ENCODE measurements around the gene GP1BB. TPM values are rescaled to one million over a fixed set of nuclear protein-coding genes. Genes with fewer than 3 reads are reported as not detected.
A peak's percentile ranks its signal among the peaks of the same experiment; 100 is the strongest.
"Not testable (repeated sequence)": the region's sequence is repeated elsewhere in the genome, so short reads cannot be mapped to it uniquely, and the experiment has no call there.

The GP1BB gene
- total RNA-seq, 2 donors from 2014 or later: not detected

- peaks cover 16 to 36% of the 10 kb centered on the region in 2 donors for H3K27me3 Mint-ChIP-seq
- no peak overlapping the region for H3K27ac Mint-ChIP-seq
- ATAC-seq (no peak), DNase-seq (ENCODE audit: low spot score) (no peak)
- H3K36me3 Mint-ChIP-seq: no peaks in the 10 kb centered on the region
- no peak overlapping the region for H3K4me3 Mint-ChIP-seq
- H3K4me1 Mint-ChIP-seq (ENCODE audit: low read depth in 2 of 2): peaks cover 0 to 8% of the 10 kb centered on the region in 2 donors
- no peaks in the 10 kb centered on the region for H3K9me3 Mint-ChIP-seq
These were observed 1.8 kb upstream of the GP1BB start for GRCh38 chr22:19721330-19722177.

- no peaks in the 10 kb centered on the region for H3K36me3 Mint-ChIP-seq
- H3K4me3 Mint-ChIP-seq: no peak overlapping the region
- no peak for DNase-seq (ENCODE audit: low spot score)
- no peak for ATAC-seq
- no peaks in the 10 kb centered on the region for H3K9me3 Mint-ChIP-seq
- H3K27ac Mint-ChIP-seq: no peak overlapping the region
- H3K4me1 Mint-ChIP-seq (ENCODE audit: low read depth in 2 of 2): peaks cover 0 to 8% of the 10 kb centered on the region in 2 donors
- peaks cover 18 to 39% of the 10 kb centered on the region in 2 donors for H3K27me3 Mint-ChIP-seq
These were observed 959 bp upstream of the GP1BB start for GRCh38 chr22:19722178-19722981.

- Mint-ChIP-seq H3K27ac (no peak overlapping the region), H3K4me1 (ENCODE audit: low read depth in 2 of 2) (peaks cover 0 to 8% of the 10 kb centered on the region in 2 donors), H3K9me3 (no peaks in the 10 kb centered on the region), H3K27me3 (peaks cover 23 to 43% of the 10 kb centered on the region in 2 donors), H3K36me3 (no peaks in the 10 kb centered on the region), H3K4me3 (no peak overlapping the region)
- DNase-seq (ENCODE audit: low spot score) (no peak), ATAC-seq (no peak)
These were observed 432 bp upstream of the GP1BB start for GRCh38 chr22:19722982-19723231.

GRCh38 chr22:19723983-19724827, 866 bp downstream of the GP1BB start:
- Mint-ChIP-seq H3K4me1 (ENCODE audit: low read depth in 2 of 2) (peaks cover 0 to 8% of the 10 kb centered on the region in 2 donors), H3K4me3 (no peak overlapping the region), H3K27ac (no peak overlapping the region), H3K9me3 (no peaks in the 10 kb centered on the region), H3K27me3 (peaks cover 22 to 41% of the 10 kb centered on the region in 2 donors), H3K36me3 (no peaks in the 10 kb centered on the region)
- peak; percentile 43 to 63 for ATAC-seq
- no peak for DNase-seq (ENCODE audit: low spot score)

GRCh38 chr22:19724927-19725661, 1.8 kb downstream of the GP1BB start:
- peaks cover 0 to 5% of the 10 kb centered on the region in 2 donors for H3K4me1 Mint-ChIP-seq (ENCODE audit: low read depth in 2 of 2)
- peaks cover 17 to 33% of the 10 kb centered on the region in 2 donors for H3K27me3 Mint-ChIP-seq
- no peak overlapping the region for H3K27ac Mint-ChIP-seq
- H3K36me3 Mint-ChIP-seq: no peaks in the 10 kb centered on the region
- peak overlapping the region; percentile 17 for H3K4me3 Mint-ChIP-seq
- ATAC-seq (no peak), DNase-seq (ENCODE audit: low spot score) (no peak)
- H3K9me3 Mint-ChIP-seq: no peaks in the 10 kb centered on the region

- not testable (repeated sequence) for H3K4me3 Mint-ChIP-seq; H3K4me1 Mint-ChIP-seq (ENCODE audit: low read depth in 2 of 2); DNase-seq (ENCODE audit: low spot score); H3K9me3 Mint-ChIP-seq; ATAC-seq; H3K36me3 Mint-ChIP-seq; H3K27ac Mint-ChIP-seq
- H3K27me3 Mint-ChIP-seq: peaks cover 17 to 25% of the 10 kb centered on the region in 2 donors
These were observed 2.9 kb downstream of the GP1BB start for GRCh38 chr22:19726064-19726788.

- H3K4me1 Mint-ChIP-seq (ENCODE audit: low read depth in 2 of 2): peaks cover 5 to 8% of the 10 kb centered on the region in 2 donors
- H3K27me3 Mint-ChIP-seq: peaks cover 17 to 23% of the 10 kb centered on the region in 2 donors
- no peak for DNase-seq (ENCODE audit: low spot score)
- no peaks in the 10 kb centered on the region for H3K9me3 Mint-ChIP-seq
- H3K27ac Mint-ChIP-seq: no peak overlapping the region
- H3K4me3 Mint-ChIP-seq: no peak overlapping the region
- no peak for ATAC-seq
- H3K36me3 Mint-ChIP-seq: no peaks in the 10 kb centered on the region
These were observed 4.2 kb downstream of the GP1BB start for GRCh38 chr22:19727310-19728150.

GRCh38 chr22:19728271-19728670, 4.9 kb downstream of the GP1BB start:
- ATAC-seq (no peak), DNase-seq (ENCODE audit: low spot score) (no peak)
- Mint-ChIP-seq H3K27me3 (peaks cover 17 to 20% of the 10 kb centered on the region in 2 donors), H3K36me3 (no peaks in the 10 kb centered on the region), H3K4me3 (no peak overlapping the region), H3K9me3 (no peaks in the 10 kb centered on the region), H3K27ac (no peak overlapping the region), H3K4me1 (ENCODE audit: low read depth in 2 of 2) (peaks cover 5% of the 10 kb centered on the region in 2 donors)

- H3K9me3 Mint-ChIP-seq: no peaks in the 10 kb centered on the region
- no peak for ATAC-seq
- H3K27me3 Mint-ChIP-seq: peaks cover 17 to 20% of the 10 kb centered on the region in 2 donors
- H3K36me3 Mint-ChIP-seq: no peaks in the 10 kb centered on the region
- no peak overlapping the region for H3K27ac Mint-ChIP-seq
- DNase-seq (ENCODE audit: low spot score): no peak
- H3K4me1 Mint-ChIP-seq (ENCODE audit: low read depth in 2 of 2): peaks cover 5% of the 10 kb centered on the region in 2 donors
- H3K4me3 Mint-ChIP-seq: no peak overlapping the region
These were observed 5.5 kb downstream of the GP1BB start for GRCh38 chr22:19728836-19729235.

- Mint-ChIP-seq H3K4me3 (no peak overlapping the region), H3K9me3 (no peaks in the 10 kb centered on the region), H3K27ac (no peak overlapping the region), H3K4me1 (ENCODE audit: low read depth in 2 of 2) (peaks cover 5% of the 10 kb centered on the region in 2 donors), H3K27me3 (peaks cover 17 to 20% of the 10 kb centered on the region in 2 donors), H3K36me3 (no peaks in the 10 kb centered on the region)
- ATAC-seq (no peak), DNase-seq (ENCODE audit: low spot score) (no peak)
These were observed 6.2 kb downstream of the GP1BB start for GRCh38 chr22:19729507-19729906.

GRCh38 chr22:19730198-19730597, 6.9 kb downstream of the GP1BB start:
- Mint-ChIP-seq H3K9me3 (no peaks in the 10 kb centered on the region), H3K4me3 (peak overlapping the region; percentile 65), H3K27me3 (peaks cover 13% of the 10 kb centered on the region in 2 donors), H3K36me3 (no peaks in the 10 kb centered on the region), H3K27ac (no peak overlapping the region), H3K4me1 (ENCODE audit: low read depth in 2 of 2) (peaks cover 3 to 5% of the 10 kb centered on the region in 2 donors)
- no peak for DNase-seq (ENCODE audit: low spot score)
- peak; percentile 4 to 7 for ATAC-seq
